Effector CD4-positive, alpha-beta T cell (primary cell): ENCODE measurements around the gene TMEM259.

Experiments
- DNase-seq: peaks from one replicate; pipeline ENCODE4 v3.0.0-alpha.2; 2020
- total RNA-seq: gene quantifications from one replicate; lab custom pipeline; 2026; lab: John Stamatoyannopoulos, UW

Gene TMEM259
- total RNA-seq = 318 reads per million, percentile 96 among the genes with 10 or more reads in this experiment

DNA sequence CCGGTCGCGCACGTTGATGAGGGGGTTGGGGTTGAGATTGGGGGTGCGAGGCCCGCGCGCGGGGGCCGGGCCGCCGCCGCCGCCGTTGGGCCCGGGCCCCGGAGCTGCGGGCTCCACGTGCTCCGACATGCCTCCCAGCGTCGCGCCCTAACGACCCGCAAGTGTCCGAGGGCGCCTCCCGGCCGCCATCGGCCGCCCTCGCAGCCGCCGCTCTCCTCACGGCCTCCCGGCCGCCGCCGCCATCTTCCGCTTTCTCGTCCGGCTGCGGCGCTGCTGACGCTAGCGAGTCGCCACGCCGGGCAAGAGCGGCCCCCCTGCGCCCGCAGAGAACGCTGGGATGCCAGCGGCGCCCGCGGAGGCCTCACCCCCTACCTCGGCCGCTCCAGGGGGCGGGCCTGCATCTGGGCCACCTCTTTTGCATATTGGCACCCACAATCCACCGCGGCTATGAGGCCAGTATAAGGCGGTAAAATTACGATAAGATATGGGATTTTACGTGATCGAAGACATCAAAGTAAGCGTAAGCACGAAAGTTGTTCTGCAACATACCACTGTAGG is at the start of gene TMEM259:
TMEM259 (minus strand) TSS at position 256 of the 558 bp plus-strand sequence; CDS start at position 129, 127 bp downstream.
- DNase-seq = peak; percentile 98

- no peak for DNase-seq
Observed at GRCh38 chr19:1070576-1070930, 49.6 kb upstream of the TMEM259 start.

DNA sequence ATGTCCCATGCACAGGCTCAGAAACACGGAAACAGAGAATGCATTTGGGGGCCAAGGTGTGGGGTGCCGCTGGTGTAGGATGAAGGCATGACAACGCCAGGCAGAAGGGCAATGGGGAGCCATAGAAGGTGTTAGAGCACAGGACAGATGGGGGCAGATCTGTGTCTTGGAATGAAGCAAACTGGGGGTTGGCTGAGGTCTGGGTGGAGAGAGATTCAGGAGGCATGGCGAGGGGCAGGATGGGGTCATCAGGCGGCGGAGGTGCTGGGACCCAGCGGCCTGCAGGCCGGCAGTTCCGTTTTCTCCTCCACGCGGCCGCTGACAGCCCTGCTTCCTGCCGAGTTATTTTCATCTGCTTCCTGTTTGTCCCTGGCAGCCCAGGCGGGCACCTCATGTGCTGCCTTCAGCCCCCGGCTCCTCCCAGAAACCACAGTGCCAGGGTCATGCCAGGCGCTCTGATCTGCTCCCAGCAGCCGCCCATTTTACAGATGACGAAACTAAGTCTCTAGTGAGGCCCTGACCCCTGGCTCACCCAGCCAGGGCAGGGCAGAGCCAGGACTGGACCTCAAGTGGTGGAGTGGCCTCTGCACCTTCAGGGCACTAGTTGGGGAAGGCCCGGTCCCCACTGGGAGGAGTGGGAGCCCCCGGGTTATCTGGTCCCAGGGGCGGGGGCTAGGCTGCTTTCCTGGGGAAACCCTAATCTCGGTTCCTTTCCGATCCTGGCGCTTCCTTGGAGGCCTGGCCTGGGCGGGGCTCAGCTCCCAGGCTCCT is 48.3 kb upstream of the TMEM259 start:
- peak; percentile 66 for DNase-seq

GRCh38 chr19:1068009-1069001 is 47.4 kb upstream of the TMEM259 start:
- peak; percentile 52 for DNase-seq

- DNase-seq = peak; percentile 74
Observed at GRCh38 chr19:1067341-1067957, 46.5 kb upstream of the TMEM259 start.

GRCh38 chr19:1066748-1067340 is 45.9 kb upstream of the TMEM259 start, which contains the start of gene ARHGAP45:
Gene ARHGAP45, plus strand, starts transcription at chr19:1067167. Its CDS starts 239 bp downstream, at chr19:1067406.
- peak; percentile 77 for DNase-seq

GRCh38 chr19:1066251-1066747 is 45.4 kb upstream of the TMEM259 start:
- DNase-seq = no peak

DNA sequence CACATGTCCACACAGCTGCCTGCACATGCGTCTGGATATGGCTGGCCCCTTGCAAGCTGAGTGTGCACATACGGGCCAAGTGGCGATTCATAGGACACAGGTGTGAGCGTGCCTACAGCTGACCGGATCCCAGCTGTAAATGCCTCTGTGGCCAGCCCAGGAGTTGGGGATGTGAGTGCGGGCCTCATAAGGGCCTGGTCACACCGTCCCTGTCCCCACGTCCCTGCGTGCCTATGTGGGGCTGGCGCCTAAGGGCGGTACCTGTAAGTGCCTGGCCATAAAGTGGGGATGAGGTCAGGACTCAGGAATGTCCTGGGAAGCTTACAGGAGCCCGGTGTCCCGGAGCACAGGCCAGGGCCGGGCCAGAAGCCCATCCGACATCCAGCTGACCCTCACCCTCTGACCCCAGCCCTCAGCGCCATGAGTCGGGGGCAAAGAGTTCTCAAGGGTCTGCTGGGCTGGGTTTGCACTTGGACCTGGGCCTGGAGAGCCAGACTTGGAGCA is 44.7 kb upstream of the TMEM259 start:
- DNase-seq = no peak

DNA sequence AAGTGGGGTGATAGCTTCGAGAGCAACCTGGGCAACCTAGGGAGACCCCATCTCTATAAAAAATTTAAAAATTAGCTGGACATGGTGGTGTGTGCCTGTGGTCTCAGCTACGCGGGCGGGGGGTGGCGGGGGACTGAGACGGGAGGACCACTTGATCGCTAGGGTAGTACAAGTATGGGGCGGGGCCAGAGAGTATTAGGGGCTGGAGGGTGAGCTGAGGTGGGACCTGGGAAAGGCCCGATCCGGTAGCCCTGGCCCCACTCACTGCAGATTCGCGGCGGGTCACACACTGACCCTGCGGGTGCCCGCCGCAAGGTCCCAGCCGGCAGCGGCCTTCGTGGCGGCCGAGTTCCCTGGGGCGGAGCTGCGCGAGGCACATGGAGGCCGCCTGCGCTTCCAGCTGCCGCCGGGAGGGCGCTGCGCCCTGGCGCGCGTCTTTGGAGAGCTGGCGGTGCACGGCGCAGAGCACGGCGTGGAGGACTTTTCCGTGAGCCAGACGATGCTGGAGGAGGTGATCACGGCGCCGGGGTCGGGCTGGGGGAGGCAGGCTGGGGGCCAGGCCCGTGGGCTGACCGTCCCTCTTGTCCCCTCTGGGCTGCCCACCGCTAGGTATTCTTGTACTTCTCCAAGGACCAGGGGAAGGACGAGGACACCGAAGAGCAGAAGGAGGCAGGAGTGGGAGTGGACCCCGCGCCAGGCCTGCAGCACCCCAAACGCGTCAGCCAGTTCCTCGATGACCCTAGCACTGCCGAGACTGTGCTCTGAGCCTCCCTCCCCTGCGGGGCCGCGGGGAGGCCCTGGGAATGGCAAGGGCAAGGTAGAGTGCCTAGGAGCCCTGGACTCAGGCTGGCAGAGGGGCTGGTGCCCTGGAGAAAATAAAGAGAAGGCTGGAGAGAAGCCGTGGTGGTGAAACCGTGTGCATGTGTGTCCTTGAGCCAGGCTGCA is 44.0 kb upstream of the TMEM259 start:
- DNase-seq = peak; percentile 61

- DNase-seq = no peak
Observed at GRCh38 chr19:1063909-1064660, 43.2 kb upstream of the TMEM259 start.

- DNase-seq = peak; percentile 58
Observed at GRCh38 chr19:1063030-1063908, 42.3 kb upstream of the TMEM259 start.

DNA sequence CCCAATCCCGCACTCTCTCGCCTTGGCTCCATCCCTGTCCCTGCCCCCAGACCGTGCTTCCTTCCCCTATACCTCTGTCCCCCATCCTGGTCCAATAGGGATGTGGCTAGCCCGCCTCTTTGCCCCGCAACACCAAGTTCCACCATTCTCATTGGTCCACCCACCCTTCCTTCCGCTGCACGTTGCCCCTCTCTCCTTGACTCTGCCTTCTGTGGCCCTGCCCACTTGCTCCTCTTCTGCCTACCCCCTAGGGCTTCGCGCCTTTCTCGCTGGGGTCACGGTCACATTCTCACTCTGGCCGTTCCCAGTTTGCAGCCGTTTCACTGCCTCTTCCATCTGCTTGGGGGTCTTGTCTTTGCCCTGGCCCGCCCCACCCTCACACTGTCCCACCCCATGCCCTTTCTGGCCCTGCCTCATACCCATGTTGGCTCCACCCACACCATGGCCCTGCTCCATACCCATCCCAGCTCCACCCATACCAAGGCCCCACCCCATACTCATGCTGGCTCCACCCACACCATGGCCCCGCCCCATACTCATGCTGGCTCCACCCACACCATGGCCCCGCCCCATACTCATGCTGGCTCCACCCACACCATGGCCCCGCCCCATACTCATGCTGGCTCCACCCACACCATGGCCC is 41.6 kb upstream of the TMEM259 start:
- no peak for DNase-seq

- DNase-seq = no peak
Observed at GRCh38 chr19:1061987-1062386, 41.1 kb upstream of the TMEM259 start.

- DNase-seq = no peak
Observed at GRCh38 chr19:1060689-1061088, 39.8 kb upstream of the TMEM259 start.

- DNase-seq = no peak
Observed at GRCh38 chr19:1058112-1058511, 37.2 kb upstream of the TMEM259 start.

GRCh38 chr19:1057176-1057855 is 36.4 kb upstream of the TMEM259 start:
- no peak for DNase-seq

DNA sequence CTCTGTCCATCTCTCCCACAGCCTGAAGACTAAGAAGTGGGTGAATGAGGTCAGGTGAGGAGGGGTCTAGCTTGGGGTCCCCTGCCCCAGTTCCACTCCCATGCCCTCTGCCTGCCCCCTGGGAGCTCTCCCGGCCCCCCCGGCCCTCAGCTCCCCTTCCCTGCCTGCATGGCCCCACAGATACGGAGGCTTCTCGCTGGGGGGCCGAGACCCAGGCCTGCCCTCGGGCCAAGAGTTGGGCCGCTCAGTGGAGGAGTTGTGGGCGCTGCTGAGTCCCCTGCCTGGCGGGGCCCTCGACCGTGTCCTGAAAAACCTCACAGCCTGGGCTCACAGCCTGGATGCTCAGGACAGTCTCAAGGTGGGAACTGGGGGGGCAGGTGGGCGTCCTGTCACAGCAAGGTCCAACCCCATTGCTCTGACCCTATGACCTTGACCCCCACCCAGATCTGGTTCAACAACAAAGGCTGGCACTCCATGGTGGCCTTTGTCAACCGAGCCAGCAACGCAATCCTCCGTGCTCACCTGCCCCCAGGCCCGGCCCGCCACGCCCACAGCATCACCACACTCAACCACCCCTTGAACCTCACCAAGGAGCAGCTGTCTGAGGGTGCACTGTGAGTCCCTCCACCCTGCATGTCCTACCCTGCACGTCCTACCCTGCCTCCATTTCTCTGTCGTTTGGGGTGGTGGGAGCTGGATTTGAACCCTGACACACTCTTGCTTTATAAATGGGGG is 35.1 kb upstream of the TMEM259 start:
- DNase-seq = no peak
